ENCODE results near the gene WDR17.

GRCh38 chr4:176185051-176185450 lies 119.4 kb downstream of the WDR17 start:
- TF ChIP-seq, protein P1, sequence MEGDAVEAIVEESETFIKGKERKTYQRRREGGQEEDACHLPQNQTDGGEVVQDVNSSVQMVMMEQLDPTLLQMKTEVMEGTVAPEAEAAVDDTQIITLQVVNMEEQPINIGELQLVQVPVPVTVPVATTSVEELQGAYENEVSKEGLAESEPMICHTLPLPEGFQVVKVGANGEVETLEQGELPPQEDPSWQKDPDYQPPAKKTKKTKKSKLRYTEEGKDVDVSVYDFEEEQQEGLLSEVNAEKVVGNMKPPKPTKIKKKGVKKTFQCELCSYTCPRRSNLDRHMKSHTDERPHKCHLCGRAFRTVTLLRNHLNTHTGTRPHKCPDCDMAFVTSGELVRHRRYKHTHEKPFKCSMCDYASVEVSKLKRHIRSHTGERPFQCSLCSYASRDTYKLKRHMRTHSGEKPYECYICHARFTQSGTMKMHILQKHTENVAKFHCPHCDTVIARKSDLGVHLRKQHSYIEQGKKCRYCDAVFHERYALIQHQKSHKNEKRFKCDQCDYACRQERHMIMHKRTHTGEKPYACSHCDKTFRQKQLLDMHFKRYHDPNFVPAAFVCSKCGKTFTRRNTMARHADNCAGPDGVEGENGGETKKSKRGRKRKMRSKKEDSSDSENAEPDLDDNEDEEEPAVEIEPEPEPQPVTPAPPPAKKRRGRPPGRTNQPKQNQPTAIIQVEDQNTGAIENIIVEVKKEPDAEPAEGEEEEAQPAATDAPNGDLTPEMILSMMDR (IDR thresholded peaks at IDR 0.05) = no peak
- TF ChIP-seq POLR2A (IDR thresholded peaks at IDR 0.05) = no peak
